Panc1 (cell line): ENCODE data around the gene LRRC47. TPM values are rescaled to one million over a fixed set of nuclear protein-coding genes. Genes with fewer than 3 reads are reported as not detected.

ENCODE experiments used
- ATAC-seq: fragments of 200-7000 bp; cut with Tn5 transposase; 2 replicates; pipeline ENCODE4 v1.9.1; 2020; ENCODE audit warnings: mild to moderate bottlenecking, moderate library complexity
- BruUV-seq: library from RNA; stranded (reverse); fragments of 400-500 nt; replicated peaks from 2 replicates; lab custom pipeline; 2021; lab: Mats Ljungman, UMichigan
- CTCF ChIA-PET: fragments of 300-600 bp; sonication (Branson Sonifier 250); formaldehyde crosslinking; loops from one replicate; lab custom pipeline; 2022; ENCODE audit warnings: antibody characterized with exemption; lab: Charles Lee
- POLR2A ChIA-PET: fragments of 300-600 bp; sonication (Branson Sonifier 250); formaldehyde crosslinking; loops from one replicate; lab custom pipeline; 2022; ENCODE audit warnings: antibody characterized with exemption; lab: Charles Lee
- DNase-seq: peaks from one replicate; pipeline ENCODE4 v3.0.0-alpha.2; 2010; ENCODE audit warnings: low read depth, low spot score
- H3K27ac ChIP-seq: 2 replicates; pipeline ENCODE4 v1.5.1; 2011; ENCODE audit warnings: mild to moderate bottlenecking, low read length, inconsistent platforms
- H3K27me3 ChIP-seq: fragments of 200-500 bp; sonication (Bioruptor generic); 2 replicates; pipeline ENCODE4 v1.6.0; 2014; ENCODE audit warnings: low read length, inconsistent platforms; ENCODE audit not compliant: control insufficient read depth, insufficient read depth
- H3K36me3 ChIP-seq: fragments of 200-500 bp; sonication (Bioruptor generic); 2 replicates; pipeline ENCODE4 v1.5.1; 2014; ENCODE audit warnings: inconsistent platforms, mild to moderate bottlenecking, low read length, moderate library complexity; ENCODE audit not compliant: control insufficient read depth, insufficient read depth
- H3K4me1 ChIP-seq: 2 replicates; pipeline ENCODE4 v1.5.1; 2011; ENCODE audit warnings: inconsistent platforms, mild to moderate bottlenecking, low read length, moderate library complexity; ENCODE audit not compliant: control insufficient read depth, insufficient read depth
- H3K4me3 ChIP-seq, 2 experiments: 2 replicates each; pipeline ENCODE4 v1.5.1; 2011 to 2012; ENCODE audit warnings: low read depth in 2 of 2, low read length in 2 of 2, mild to moderate bottlenecking in 2 of 2, inconsistent platforms in 1 of 2, moderate library complexity in 1 of 2
- H3K9me3 ChIP-seq: fragments of 200-500 bp; sonication (Bioruptor generic); 2 replicates; pipeline ENCODE4 v1.5.1; 2014; ENCODE audit warnings: low read depth, mild to moderate bottlenecking, inconsistent platforms, low read length, moderate library complexity; ENCODE audit not compliant: control insufficient read depth, insufficient read depth
- POLR2AphosphoS5 ChIP-seq: IDR thresholded peaks from 2 replicates; pipeline ENCODE4 v1.6.1; 2012; ENCODE audit warnings: mild to moderate bottlenecking, low read depth, low read length, moderate library complexity
- SIN3A ChIP-seq: IDR thresholded peaks from 2 replicates; pipeline ENCODE4 v1.6.1; 2012; ENCODE audit warnings: low read depth, mild to moderate bottlenecking, low read length, moderate library complexity, borderline replicate concordance; ENCODE audit not compliant: insufficient read depth
- TCF7L2 ChIP-seq: IDR thresholded peaks from 2 replicates; pipeline ENCODE4 v1.6.1; 2011; ENCODE audit warnings: mild to moderate bottlenecking, low read depth, low read length, inconsistent platforms
- in situ Hi-C: cut with HindIII; loops from 2 replicates; pipeline ENCODE4 v1.10.0; 2016; ENCODE audit warnings: low sequenced_read_pairs, low pct_unique_long_range_greater_than_20kb
- intact Hi-C: fragments of 100-400 bp; cut with micrococcal nuclease; formaldehyde crosslinking; loops from one replicate; pipeline ENCODE4 v1.10.0; 2022; ENCODE audit not compliant: unreplicated experiment
- total RNA-seq: library from RNA; stranded (reverse); gene quantifications from one replicate; pipeline ENCODE4 v1.2.1, GENCODE V29; 2021; ENCODE audit not compliant: unreplicated experiment
- TF ChIP-seq, protein P1 (sequence below): fragments of 450-650 bp; IDR thresholded peaks from 2 replicates; pipeline ENCODE4 v1.5.1; 2017; ENCODE audit warnings: mild to moderate bottlenecking
- TF ChIP-seq, protein P2 (sequence below), 2 experiments: IDR thresholded peaks; 2 replicates each; pipeline ENCODE4 v1.6.1; 2011 to 2012; ENCODE audit warnings: low read depth in 2 of 2, control low read depth in 1 of 2, low read length in 1 of 2, mild to moderate bottlenecking in 1 of 2, moderate library complexity in 1 of 2; ENCODE audit not compliant: insufficient read depth in 1 of 2

LRRC47 gene
- total RNA-seq, 1 experiment from 2014 or later, result 51.0 TPM

DNA sequence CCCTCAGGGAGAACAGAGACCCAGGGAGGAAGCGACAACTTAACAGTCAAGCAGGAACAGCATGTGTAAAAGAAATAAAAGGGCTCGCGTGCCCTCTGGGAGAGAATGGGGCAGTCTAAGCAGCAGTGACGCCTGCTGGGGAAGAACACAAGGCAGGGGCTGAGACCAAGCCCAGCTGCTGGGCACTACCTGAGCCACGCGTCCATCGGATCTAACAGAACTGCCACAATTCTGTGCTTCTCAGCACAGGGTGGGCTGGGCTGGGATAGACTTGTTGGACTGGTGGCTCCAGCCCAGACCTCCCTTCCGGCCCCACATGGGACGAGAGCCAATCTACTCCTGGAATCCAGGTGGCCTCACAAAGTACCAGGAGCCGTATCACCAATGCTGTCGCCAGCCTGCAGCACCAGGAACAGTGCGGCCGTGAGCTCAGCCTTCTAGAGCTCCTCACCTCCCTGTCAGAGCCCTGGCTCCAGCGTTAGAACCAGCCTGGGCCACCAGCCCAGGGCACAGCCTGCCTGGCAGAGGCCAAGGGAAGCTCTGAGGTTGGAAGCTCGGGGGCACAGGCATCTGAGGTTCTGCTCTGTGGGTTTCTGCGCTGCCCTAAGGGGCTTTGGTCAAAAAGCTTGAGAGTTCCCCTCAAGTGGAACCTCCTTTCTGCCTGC is 7.4 kb downstream of the LRRC47 start:
- intact Hi-C loops (no loop called here), in situ Hi-C loops (no loop called here)
- ChIA-PET CTCF (interaction anchor here (0.5 kb wide), 1 partner anchor 364 kb away, joined by 8 read pairs; no protein-coding TSS in a partner anchor), POLR2A (no interaction called here)
- H3K4me1 ChIP-seq, result no peaks in the 10 kb centered on the region
- BruUV-seq, result no TSS peak
- H3K27ac ChIP-seq, result no peak overlapping the region
- DNase-seq (no peak), ATAC-seq (no peak)
- no peaks in the 10 kb centered on the region for H3K27me3 ChIP-seq
- H3K9me3 ChIP-seq, result no peaks in the 10 kb centered on the region
- H3K36me3 ChIP-seq, result no peaks in the 10 kb centered on the region; the same call in 1 of the 2 replicates
- H3K4me3 ChIP-seq, result no peak overlapping the region
- TF ChIP-seq, protein P1, sequence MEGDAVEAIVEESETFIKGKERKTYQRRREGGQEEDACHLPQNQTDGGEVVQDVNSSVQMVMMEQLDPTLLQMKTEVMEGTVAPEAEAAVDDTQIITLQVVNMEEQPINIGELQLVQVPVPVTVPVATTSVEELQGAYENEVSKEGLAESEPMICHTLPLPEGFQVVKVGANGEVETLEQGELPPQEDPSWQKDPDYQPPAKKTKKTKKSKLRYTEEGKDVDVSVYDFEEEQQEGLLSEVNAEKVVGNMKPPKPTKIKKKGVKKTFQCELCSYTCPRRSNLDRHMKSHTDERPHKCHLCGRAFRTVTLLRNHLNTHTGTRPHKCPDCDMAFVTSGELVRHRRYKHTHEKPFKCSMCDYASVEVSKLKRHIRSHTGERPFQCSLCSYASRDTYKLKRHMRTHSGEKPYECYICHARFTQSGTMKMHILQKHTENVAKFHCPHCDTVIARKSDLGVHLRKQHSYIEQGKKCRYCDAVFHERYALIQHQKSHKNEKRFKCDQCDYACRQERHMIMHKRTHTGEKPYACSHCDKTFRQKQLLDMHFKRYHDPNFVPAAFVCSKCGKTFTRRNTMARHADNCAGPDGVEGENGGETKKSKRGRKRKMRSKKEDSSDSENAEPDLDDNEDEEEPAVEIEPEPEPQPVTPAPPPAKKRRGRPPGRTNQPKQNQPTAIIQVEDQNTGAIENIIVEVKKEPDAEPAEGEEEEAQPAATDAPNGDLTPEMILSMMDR, result no peak
- TF ChIP-seq, protein P2, sequence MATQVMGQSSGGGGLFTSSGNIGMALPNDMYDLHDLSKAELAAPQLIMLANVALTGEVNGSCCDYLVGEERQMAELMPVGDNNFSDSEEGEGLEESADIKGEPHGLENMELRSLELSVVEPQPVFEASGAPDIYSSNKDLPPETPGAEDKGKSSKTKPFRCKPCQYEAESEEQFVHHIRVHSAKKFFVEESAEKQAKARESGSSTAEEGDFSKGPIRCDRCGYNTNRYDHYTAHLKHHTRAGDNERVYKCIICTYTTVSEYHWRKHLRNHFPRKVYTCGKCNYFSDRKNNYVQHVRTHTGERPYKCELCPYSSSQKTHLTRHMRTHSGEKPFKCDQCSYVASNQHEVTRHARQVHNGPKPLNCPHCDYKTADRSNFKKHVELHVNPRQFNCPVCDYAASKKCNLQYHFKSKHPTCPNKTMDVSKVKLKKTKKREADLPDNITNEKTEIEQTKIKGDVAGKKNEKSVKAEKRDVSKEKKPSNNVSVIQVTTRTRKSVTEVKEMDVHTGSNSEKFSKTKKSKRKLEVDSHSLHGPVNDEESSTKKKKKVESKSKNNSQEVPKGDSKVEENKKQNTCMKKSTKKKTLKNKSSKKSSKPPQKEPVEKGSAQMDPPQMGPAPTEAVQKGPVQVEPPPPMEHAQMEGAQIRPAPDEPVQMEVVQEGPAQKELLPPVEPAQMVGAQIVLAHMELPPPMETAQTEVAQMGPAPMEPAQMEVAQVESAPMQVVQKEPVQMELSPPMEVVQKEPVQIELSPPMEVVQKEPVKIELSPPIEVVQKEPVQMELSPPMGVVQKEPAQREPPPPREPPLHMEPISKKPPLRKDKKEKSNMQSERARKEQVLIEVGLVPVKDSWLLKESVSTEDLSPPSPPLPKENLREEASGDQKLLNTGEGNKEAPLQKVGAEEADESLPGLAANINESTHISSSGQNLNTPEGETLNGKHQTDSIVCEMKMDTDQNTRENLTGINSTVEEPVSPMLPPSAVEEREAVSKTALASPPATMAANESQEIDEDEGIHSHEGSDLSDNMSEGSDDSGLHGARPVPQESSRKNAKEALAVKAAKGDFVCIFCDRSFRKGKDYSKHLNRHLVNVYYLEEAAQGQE (IDR thresholded peaks at IDR 0.05; ENCODE audit: insufficient read depth in 1 of 2, low read depth in 2 of 2, low read length in 1 of 2), result no peak
- TF ChIP-seq POLR2AphosphoS5 (no peak), SIN3A (no peak), TCF7L2 (no peak)

DNA sequence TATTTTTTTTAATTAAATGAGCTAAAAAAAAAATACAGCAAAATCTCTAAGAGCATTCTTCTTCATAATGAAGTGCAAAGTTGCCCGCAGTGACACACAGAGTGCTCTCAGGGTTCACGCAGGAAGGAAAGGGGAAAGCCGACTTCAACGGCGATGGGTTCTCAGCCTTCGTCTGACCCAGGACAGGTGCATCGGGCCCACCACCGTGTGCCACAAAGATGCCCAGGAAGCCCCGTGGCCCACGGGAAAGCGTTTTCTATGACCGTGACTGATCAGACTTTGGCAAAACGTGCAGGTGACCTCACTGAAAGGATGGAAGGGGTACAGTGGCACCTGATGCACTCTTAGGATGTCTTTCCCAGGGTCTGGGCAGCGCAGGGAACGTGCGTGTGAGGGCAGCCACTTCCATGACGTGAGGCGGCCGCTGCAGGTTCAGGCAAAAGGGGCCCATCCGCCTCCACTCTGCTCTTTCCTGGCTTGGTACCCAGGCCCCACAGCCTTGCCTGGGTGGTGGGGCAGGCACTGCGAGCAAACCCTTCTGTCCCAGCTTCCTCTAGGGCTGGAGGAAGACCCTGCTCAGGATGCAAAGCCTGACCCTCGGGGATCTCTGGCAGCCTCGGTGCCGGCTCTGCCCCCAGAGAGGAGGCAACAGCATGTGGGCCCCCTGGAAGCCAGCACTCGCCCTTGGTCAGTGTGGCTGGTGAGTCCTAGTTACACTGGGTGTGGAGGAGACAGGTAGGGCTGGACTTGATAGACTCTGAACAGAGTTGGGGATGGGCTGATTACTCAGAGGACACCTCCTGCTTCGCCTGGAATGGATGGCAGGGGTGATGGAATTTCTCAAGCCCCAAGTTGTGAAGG is 8.3 kb downstream of the LRRC47 start:
- Histone ChIP-seq H3K36me3 (peaks cover 2% of the 10 kb centered on the region; the same call in 1 of the 2 replicates), H3K9me3 (no peaks in the 10 kb centered on the region), H3K4me1 (no peaks in the 10 kb centered on the region), H3K27me3 (no peaks in the 10 kb centered on the region), H3K4me3 (no peak overlapping the region), H3K27ac (no peak overlapping the region)
- ChIA-PET CTCF (no interaction called here), POLR2A (no interaction called here)
- intact Hi-C loops (no loop called here), in situ Hi-C loops (no loop called here)
- DNase-seq, result no peak
- ATAC-seq, result no peak
- TF ChIP-seq, protein P2 (IDR thresholded peaks at IDR 0.05; ENCODE audit: insufficient read depth in 1 of 2, low read depth in 2 of 2, low read length in 1 of 2), result no peak
- no peak for TF ChIP-seq SIN3A
- no peak for TF ChIP-seq TCF7L2
- no peak for TF ChIP-seq POLR2AphosphoS5
- TF ChIP-seq, protein P1, result no peak
- BruUV-seq, result no TSS peak
